Measurements from ENCODE around the gene MAFG.

MAFG gene

DNA sequence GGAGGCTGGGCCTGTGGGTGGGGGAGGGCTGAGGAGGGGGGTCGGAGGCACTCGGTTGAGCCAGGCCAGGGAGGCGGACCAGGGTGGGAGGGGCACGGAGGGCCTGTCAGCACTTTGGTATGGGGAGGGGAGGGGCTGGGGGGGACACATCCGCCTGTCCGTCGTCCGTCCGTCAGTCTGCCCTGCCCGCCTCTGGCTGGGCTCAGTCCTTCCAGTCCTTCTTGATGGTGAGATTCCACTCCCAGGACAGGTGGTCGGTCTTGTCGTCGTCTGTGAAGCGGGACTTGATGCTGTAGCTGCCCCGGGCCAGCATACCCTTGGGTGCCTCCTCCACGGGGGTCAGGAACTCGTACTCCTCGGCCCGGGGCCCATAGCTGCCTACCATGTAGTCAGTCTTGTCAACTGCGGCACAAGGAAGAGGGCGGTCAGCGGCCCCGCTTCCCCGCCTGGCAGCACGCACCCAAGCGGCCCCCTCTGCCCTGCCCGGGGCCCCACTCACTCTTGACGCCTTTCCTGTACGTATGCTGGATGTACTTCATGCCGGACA is 58.8 kb downstream of the MAFG start:
- no peak for DNase-seq (ENCODE audit: low spot score)

Data from CD4-positive, alpha-beta T cell treated with Interleukin-15 for 4 hours (primary cell).